Stromal cell of bone marrow (primary cell): ENCODE results near the gene UPK1B.
A peak's percentile ranks its signal among the peaks of the same experiment; 100 is the strongest.
"Not testable (repeated sequence)": the region's sequence is repeated elsewhere in the genome, so short reads cannot be mapped to it uniquely, and the experiment has no call there.

Experiments
- DNase-seq: peaks from one replicate; pipeline ENCODE4 v3.0.0-alpha.2; 2012; ENCODE audit warnings: low read depth

Gene UPK1B

DNA sequence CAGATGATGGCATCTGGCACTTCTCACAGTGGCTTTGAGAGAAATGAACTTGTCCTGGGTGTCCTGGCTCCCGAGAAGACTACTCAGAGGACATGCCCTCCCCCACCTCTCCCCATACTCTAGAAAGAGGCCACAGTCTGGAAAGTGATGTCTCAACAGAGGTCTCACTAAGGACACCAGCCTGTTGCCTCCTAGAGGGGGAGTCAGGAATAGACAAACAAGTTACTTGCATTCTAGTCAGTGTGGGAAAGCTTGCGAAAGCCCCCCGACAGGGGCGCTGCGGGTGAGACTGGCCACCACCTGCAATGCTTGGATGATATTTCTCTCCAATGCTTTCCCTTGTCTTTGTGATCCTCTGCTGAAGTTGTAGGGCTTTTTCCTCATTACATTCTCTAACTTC, 50.1 kb downstream of the UPK1B start:
- no peak for DNase-seq

DNA sequence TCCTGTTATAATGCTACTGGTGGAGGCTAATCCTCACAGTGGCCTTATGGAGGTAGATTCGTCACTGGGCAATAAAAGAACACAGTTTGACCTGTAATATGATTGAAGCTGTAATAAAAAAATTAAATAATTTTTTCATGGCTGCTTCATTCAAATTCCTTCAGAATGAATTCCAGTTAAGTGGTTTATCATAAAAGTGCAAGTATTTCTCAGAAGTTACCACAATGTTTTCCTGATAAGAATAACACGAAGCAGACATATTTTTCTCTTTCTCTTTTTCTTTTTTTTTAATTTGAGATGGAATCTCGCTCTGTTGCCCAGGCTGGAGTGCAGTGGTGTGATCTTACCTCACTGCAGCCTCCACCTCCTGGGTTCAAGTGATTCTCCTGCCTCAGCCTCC, 51.7 kb downstream of the UPK1B start:
- DNase-seq, result no peak

DNA sequence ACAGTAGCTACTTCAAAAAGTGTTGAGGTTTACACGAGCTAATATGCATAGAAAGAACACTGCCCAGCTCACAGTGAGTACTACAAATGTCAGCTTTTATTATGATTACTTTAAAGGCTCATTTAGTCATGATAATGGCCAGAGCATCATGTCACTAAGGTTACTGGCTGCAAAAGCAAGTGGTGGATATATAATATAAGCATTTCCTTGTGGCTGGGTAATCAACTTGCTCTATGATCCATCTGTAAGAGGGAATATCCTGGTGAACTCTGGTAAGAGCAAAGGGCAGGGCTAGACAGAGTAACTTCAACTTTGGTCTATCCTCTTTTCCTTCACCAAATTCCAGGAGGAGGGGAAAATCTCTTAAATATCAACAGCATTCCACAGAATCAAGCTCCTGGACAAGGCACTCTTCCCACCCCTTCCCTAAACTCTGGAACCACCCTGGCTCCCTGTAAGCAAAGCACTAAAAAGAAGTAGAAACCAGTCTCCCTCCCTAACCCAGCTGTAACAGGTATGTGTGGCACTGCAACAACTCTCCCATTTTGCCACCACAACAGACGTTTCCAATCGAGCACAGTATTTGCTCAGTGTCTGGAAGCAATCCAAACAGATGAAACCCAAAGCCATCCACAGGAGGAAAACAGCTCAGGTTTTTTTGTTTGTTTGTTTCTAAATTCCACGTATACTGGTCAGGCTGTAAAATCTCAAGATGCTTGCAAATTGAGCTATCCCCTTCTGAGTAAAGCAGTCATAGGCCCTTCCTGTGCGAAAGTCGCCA, 53.9 kb downstream of the UPK1B start:
- DNase-seq, result no peak

DNA sequence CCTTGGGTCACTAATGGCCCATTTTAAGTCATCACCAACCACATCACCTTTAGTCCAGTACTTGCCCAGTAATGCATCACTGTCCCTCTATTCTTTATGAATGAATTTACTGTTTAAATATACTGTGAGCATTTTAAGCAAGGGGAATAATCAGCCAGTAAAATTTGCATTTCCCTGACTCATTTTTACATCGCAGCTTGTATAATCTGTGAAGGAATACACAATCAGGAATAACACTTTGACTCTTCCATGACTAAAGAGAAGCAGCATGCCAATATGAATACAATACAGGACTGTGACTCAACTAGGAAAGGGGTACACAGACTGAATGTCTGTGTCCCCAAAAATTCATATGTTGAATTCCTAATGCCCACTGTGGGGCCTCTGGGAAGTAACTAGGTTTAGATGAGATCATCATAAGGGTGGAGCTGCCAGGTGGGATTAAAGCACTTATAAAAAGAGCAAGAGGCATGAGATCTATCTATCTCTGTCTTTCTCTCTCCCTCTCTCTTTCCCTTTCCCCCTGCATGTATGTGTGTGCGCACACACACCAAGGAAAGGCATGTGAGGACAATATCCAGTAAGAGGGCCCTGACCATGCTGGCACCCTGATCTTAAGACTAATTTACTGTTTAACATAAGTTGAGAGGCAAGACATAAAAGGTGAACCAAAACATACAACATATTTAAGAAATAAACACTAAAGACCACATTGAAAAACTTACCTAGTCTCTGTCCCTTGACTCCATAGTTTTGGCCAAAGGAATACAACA, 55.2 kb downstream of the UPK1B start:
- DNase-seq, result no peak

DNA sequence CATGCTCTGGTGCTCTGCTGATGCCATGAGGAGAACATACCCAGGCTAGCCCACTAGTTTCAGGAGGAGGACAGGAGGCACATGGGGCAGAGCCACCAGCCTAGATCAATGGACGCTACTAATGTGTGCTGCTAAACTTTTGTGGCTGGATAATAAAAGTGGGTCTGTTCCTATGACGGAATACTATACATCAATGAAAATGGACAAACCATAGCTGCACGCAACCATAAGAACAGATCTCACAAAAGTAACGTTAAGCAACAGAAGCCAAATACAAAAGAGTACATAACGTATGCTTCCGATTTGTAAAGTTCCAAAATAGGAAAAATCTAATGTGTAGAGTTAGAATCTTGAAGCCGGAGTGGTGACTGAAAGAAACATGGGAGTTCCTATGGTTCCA, 55.8 kb downstream of the UPK1B start:
- DNase-seq, result no peak

DNA sequence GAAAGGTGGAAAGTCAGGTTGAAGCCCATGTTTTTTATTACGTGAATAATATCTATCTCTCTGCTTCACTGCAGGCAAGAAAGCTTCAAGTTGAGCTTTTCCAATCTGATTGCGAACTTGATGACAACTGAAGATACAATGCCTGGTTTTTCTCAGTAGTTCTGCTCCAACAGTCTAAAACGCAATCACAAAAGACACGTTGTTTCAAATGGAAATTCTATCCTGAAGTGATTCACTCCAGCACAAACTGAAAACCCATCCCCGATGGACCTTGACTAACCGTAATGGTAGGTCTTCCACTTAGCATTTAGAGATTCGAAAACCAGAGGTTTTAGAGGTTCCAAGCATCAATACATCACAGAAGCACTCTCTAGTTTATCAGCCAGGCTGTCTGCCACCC, 56.7 kb downstream of the UPK1B start:
- no peak for DNase-seq

DNA sequence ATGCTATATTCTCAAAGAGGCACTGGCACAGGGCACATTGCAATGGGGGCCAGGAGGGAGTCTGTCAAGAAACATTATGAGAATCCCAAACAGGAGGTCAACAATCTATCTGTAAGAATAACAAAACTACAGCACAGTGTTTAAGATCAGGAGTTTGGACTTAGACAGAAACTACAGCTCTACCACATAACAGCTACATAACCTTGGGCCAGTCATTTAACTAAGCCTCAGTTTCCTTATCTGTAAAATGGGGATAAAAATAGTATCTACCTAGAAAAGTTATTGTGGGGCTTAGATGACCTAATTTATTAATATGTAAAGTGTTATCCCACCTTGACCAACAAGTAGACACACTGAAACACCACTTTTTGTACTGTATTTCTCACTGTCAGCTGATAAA, 57.3 kb downstream of the UPK1B start:
- no peak for DNase-seq

DNA sequence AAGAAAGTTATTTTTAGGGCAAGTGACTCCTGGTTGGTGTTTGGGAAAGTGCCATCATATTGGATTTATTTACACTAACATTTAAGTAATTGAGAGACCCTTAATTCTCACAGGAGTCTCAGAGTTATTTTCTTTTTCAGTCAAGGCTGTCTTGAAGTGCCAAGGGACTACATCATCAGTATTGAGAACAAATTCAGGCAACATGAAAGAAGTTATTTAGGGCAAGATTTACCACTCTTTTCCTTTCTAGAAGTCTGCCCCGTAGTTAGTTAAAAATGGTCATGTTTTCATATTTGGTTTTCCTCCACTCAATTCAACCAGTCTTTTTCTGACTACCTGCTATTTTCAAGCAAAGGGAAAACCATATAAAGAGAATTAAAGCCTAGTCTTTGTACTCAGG, 61.2 kb downstream of the UPK1B start:
- DNase-seq, result no peak

DNA sequence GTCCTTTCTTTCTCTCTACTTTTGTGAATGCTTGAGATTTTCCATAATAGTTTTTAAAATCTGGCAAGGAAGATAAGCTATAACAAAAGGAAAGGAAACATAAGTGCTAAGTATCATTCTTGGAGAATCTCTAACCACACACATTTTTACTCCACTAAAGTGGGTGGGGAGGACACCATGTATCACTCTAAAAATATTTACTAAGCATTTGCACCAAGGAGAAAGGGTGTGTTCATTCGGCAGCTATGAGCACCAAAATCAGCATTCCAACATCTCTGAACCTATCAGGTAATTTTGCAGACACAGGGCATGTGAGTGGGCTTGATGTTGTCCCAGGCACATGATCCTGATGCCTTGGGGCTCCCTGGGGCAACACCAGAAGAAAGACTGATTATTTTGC, 61.8 kb downstream of the UPK1B start:
- DNase-seq, result no peak

DNA sequence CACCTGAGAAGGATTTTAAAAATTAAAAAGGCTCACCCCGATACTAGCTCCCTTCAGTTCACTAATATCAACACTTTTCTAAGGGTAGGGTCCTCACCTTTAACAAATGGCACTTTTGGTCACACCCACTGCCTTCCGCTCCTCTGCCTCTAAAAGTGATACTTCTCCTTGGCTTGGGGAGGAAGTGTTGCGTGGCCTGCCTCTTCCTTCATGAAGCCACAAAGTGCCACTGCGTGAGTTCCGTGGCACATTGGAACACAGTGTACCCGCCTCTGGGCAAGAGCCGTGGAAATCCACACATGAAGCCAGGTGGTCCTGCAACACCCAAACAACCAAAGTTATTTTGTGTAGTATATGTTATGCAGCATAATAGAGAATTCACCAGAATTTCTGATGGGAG, 63.4 kb downstream of the UPK1B start:
- no peak for DNase-seq

DNA sequence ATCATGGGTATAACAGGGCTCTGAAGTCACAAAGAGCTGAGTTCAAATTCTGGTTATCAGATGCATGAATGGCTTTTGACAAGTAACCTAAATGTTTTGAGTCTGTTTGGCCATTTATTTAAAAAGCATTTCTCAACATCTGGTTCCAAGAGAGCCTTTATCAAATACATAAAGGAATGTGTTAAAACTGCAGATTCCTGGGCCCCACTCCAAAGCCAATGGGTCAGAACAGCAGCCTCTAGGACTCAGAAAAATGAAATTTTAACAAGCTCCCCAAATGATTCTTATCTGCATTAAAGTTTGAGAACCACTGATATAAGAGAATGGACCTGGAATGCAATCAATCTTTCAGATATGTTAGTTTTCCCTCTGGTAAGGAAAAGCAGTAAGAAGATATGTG, 63.9 kb downstream of the UPK1B start:
- DNase-seq, result no peak

DNA sequence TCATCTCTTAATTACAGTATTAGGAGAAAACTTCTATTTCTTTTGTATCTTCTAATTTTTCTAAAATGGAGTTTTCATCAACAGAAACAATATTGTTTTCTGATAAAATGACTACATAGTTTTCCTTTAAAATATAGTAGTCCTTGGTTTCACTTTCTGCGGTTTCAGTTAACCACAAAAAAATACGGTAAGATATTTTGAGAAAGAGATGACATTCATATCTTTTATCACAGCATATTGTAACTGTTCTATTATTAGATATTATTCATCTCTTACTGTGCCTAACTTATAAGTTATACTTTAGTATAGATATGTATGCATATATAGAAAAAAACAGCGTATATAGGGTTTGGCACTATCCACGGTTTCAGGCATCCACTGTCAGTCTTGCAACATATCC, 65.0 kb downstream of the UPK1B start:
- no peak for DNase-seq

DNA sequence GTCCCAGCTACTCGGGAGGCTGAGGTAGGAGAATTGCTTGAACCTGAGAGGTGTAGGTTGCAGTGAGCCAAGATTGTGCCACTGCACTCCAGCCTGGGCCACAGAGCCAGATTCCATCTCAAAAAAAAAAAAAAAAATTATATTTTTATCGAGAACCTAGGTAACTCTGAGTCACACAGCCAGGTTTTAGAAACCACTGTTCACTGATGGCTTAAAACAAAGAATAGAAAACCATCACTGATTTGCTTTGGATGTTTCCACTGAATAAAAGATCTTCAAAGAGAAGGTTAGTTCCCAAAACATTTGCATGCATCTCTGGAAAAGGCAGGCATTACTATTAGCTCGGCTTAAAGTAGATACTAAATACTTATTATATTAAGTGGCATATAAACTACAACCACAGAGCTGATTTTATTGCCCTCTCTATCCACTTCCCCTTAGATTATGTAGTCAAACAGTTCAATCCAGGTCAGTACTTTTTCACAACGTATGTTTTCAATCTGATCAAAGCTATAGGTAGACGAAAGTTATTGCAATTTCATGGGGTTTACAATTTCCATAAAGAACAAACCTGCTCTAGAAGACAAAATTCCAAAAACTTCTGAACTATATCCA, 65.9 kb downstream of the UPK1B start:
- no peak for DNase-seq

DNA sequence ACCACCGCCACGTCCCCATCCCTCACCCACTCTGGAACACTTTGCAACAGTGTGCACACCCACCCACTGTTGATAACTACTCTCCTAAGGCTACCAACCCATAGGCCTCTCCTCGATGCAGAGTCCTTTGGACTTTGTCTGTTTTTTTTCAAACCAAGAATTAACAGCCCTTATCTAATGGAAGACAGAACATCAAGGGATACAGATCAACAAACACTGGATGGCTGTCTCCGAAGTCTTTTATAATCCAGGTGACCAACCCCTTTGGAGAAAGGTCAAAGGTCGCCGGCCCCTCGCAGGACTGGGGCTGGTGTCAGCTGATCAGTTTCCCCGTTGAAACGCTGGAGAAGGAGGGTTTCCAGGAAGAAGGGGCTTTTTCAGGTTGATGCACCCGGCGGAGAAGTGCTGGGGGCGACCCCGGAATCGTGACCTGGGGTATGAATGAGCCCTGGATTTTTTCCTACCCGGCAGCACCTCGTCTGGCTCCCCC, 66.7 kb downstream of the UPK1B start:
- DNase-seq, result no peak

DNA sequence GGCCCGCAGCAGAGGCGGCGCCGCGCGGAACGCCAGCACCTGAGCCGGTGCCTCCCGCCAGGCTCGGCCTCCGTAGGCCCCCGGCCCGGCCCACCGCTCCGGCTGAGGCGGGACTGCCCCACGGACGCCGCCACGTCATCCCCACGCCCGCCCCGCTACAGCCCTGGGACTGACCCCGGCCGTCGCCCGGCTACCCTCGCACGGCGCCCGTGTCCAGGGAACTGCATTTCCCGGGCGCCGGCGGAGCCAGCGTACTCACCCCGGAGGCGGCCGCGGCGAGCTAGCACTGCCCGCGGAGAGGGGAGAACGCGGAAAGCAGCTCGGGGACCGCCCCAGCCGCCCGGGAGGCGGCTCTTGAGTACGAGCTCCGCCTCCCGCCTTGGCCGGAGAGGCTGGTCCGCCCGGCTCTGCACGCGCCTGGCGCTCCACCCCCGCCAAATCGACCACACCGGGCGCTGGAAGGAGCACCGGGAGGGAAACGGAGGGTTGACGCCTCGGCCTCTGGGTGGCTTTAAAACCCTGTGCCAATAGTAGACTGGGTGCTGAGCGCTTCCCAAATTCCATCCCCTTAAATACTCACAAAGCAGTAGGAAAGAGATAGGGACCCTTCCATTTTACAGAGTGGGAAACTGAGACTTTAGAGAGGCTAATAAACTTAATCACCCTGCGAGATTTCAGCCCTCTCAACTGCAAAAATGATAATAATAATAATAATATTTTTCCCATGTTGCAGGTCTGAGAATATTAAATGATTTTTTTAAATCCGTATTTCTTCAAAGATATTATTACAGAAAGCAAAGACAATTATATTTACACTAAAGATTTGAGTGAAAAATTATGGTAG, 67.4 kb downstream of the UPK1B start, which contains the start of gene B4GALT4:
B4GALT4 (minus strand) TSS at position 288 of the 844 bp plus-strand sequence. CDS start 10,779 bp downstream, outside the sequence.
- DNase-seq, result peak; percentile 75

DNA sequence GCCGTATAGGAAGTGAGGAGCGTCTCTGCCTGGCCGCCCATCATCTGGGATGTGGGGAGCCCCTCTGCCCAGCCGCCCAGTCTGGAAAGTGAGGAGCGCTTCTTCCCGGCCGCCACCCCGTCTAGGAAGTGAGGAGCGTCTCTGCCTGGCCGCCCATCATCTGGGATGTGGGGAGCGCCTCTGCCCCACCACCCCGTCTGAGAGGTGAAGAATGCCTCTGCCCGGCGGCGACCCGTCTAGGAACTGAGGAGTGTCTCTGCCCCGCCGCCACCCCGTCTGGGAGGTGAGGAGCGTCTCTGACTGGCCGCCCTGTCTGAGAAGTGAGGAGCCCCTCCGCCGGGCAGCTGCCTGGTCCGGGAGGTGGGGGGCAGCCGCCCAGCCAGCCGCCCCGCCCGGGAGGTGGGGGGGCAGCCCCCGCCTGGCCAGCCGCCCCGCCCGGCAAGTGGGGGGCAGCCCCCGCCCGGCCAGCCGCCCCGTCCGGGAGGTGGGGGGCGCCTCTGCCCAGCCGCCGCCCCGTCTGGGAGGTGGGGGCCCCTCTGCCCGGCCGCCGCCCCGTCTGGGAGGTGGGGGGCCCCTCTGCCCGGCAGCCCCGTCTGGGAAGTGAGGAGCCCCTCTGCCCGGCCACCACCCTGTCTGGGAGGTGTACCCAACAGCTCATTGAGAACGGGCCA, 69.1 kb downstream of the UPK1B start:
- not testable (repeated sequence) for DNase-seq

DNA sequence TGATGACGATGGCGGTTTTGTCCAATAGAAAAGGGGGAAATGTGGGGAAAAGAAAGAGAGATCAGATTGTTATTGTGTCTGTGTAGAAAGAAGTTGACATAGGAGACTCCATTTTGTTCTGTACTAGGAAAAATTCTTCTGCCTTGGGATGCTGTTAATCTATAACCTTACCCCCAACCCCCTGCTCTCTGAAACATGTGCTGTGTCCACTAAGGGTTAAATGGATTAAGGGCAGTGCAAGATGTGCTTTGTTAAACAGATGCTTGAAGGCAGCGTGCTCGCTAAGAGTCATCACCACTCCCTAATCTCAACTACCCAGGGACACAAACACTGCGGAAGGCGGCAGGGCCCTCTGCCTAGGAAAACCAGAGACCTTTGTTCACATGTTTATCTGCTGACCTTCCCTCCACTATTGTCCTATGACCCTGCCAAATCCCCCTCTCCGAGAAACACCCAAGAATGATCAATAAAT, 69.7 kb downstream of the UPK1B start:
- DNase-seq, result not testable (repeated sequence)

DNA sequence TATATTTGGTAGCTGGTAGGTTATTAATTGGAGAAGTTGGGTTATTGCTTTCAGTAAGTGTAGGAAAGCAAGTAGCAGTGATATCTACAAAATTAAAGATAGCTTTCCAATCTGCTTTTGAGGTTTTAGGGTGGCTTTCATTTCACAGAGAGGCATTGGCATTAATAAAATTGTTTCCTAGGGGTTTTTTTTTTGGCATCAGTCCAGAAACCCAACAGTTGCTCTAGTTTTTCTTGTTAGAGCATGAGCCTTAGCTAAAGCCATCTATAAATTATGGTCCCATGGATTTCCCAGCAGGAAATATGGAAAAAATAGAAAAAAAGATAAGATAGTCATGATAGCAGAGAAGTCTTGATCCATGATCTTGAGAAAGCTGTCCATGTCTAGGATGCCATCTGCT, 70.3 kb downstream of the UPK1B start:
- no peak for DNase-seq

DNA sequence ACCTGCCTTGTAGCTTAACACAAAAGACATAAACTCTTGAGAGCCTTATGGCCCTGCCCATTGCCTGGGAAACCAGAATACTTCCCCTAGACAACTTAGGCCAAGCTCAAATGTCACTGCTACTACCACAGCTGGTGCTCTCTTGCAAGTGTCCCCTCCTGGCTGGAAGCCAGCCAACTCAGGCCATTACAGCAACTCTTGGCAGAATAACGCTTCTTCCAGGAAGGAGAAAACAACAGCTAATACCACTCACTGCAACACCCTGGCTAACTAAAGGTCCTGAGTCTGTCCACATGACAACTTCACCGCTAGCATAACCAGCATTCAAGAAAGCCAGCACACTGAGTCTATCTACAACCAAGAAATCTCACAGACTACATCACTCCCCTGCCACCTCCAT, 72.4 kb downstream of the UPK1B start:
- no peak for DNase-seq
